T-helper 2 cell (primary cell): ENCODE data around the gene ATP6V0A1.
"Not testable (repeated sequence)": the region's sequence is repeated elsewhere in the genome, so short reads cannot be mapped to it uniquely, and the experiment has no call there.

ENCODE experiments used
- DNase-seq, 5 experiments: peaks; one replicate each; pipeline versions ENCODE4 v3.0.0 to v3.0.0-alpha.2; 2012 to 2022

Gene ATP6V0A1

DNA sequence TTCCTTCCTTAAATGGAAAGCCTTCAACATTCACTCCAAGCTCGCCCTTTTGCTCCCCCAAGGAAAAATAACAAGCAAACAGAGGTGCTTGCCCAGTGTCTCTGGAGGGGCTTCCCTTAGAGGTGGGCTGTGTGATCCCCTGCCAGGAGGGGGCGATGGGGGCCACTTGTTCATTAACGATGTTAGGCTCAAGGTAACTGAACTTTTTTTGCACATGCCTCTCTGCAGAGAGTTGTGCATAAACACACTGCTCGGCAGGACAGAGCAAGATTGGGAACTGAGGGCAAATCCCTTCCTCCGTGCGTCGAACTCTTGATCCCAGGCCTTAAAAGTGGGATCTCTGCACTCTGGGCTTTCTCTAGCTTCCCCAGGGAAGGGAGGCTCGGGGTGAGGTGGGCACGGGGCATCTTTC is 61.9 kb downstream of the ATP6V0A1 start:
- DNase-seq = no peak

DNA sequence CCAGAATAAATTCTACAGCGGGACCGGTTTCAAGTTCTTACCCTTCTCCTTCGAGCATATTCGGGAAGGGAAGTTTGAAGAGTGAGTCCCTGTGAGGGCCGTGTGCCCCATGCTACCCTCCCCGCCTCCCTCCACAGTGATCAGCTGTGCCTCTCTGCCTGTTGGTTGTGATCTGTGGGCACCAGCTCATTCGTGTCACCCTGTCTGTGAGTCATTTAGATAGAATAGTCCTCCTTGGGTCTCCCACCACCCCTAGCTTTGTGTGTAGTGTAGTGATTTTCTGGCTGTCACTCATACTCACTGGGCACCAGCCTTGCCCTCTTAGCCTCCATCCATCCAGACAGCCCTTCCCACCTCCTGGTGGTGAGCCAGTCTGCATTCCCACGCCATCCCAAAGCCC is 62.4 kb downstream of the ATP6V0A1 start:
- DNase-seq = peak in 1 of 5 experiments; percentile 41

DNA sequence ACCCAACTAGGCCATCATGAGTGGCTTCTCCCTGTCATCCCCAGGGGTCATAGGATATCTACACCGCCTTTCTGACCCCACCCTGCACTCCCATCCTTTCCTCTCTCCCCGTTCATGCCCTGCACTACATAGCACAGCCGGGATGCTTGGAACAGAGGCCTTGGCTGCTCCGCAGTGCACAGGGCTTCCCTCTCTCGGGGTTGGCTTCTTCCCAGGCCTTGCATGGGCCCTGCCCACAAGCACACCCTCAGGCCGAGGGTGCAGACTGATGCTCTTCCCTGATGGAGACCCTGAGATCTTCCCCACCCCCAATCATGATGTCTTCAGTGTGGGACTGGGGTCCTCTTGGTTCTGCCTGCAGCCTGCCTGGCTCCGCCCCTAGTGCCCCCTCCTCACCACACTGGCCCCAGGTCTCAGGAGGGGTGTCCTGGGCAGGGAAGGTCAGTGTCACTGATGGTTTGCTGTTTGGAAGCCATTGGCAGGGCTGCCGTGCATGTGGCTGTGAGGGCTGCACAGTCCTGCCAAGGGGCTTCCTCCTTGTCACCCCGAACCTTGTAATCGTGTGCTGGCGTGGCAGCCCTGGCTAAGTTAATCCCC is 63.1 kb downstream of the ATP6V0A1 start:
- DNase-seq = no peak

DNA sequence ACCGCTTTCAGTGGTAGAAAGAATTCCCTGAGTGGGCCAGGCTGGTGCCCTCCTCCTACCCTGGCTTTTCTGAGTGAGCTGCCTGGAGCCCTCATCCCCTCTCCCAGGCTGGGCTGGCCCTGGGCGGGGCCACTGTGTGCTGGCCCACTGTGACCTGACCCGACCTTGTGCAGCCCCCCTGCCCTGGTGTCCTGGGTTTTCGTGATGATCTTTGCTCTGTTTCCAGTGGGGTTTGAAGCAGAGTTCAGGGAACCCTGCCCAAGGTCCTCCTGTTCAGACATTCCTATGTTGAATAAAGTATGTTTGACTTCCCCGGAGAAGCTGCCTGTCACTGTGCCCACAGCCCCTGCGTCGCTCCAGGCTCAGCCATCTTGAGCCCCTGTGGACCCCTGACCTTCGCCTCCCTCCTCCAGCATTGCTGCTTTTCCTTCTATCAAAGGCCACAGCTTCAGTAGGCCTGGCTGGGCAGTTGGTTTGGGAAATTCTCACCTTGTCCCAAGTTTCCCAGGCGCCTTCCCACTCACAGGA is 63.6 kb downstream of the ATP6V0A1 start:
- DNase-seq = no peak

- no peak for DNase-seq
Observed at GRCh38 chr17:42522798-42523278, 64.2 kb downstream of the ATP6V0A1 start.

- DNase-seq = no peak
Observed at GRCh38 chr17:42525221-42525620, 66.5 kb downstream of the ATP6V0A1 start.

GRCh38 chr17:42526031-42526444 is 67.4 kb downstream of the ATP6V0A1 start:
- no peak for DNase-seq

DNA sequence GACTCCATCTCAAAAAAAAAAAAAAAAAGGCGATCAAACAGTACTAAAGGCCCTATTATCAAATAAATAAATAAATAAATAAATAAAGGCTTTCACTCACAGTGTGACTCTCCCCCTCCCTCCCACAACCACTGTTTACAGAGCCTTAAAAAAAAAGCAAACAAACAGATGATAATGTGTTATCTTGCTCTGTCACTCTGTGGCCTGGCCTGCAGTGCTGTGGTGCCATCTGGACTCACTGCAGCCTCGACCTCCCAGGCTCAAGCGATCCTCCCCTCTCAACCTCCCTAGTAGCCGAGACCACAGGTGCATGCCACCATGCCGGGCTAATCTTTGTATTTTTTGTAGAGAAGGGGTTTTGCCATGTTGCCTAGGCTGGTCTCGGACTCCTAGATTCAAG is 69.3 kb downstream of the ATP6V0A1 start:
- DNase-seq = no peak

GRCh38 chr17:42529061-42529460 is 70.4 kb downstream of the ATP6V0A1 start:
- DNase-seq = no peak

DNA sequence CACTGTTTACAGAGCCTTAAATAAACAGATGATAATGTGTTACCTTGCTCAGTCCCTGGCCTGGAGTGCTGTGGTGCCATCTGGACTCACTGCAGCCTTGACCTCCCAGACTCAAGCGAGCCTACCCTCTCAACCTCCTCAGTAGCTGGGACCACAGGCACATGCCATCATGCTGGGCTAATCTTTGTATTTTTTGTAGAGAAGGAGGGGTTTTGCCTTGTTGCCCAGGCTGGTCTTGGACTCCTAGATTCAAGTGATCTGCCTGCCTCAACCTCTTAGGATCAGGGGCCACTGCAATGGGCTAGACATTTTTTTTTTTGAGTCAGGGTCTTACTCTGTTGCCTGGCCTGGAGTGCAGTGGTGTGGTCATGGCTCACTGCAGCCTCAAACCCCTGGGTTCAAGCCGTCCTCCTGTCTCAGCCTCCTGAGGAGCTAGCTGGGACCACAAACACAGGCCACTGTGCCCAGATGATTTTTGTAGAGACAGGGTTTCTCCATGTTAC is 72.3 kb downstream of the ATP6V0A1 start:
- no peak for DNase-seq

- peak; percentile 25 to 58 (median 38) for DNase-seq
Observed at GRCh38 chr17:42531455-42532354, 73.0 kb downstream of the ATP6V0A1 start.

DNA sequence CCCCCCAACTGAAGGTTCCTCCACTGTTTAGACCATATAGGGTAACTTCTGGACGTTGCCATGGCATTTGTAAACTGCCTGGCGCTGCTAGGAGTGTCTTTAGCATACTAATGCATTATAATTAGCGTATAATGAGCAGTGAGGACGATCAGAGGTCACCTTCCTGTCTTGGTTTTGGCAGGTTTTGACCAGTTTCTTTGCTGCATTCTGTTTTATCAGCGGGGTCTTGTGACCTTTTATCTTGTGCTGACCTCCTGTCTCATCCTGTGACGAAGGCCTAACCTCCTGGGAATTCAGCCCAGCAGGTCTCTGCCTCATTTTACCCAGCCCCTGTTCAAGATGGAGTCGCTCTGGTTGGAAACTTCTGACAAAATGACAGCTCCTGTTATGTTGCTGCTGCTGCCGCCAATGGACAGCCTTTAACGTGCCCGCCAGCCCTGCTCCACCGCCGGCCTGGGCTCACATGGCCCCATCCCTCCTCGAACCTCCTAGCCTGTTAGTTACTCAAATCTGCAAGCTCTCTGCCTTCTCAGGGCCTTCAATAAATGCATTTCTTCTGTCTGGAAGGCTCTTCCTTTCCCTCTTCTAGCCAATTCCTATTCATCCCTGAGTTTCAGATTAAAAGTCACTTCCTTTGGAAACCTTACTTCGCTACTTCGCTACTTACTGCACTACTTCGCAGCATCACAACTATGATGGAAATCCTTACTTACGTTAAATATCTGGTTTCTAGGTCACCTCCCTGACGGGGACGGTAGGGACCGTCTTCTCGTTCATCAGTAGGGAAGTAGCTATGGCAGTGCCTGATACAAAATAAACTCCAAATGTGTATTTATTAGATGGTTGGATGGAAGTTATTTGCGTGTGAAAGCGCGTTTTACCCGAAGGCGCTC is 76.7 kb downstream of the ATP6V0A1 start:
- DNase-seq = no peak

- peak; percentile 63 to 86 (median 71) for DNase-seq
Observed at GRCh38 chr17:42536048-42536371, 77.3 kb downstream of the ATP6V0A1 start, which contains the start of gene NAGLU. Gene NAGLU, plus strand, starts transcription at chr17:42536241. Its CDS starts 32 bp downstream, at chr17:42536273.

DNA sequence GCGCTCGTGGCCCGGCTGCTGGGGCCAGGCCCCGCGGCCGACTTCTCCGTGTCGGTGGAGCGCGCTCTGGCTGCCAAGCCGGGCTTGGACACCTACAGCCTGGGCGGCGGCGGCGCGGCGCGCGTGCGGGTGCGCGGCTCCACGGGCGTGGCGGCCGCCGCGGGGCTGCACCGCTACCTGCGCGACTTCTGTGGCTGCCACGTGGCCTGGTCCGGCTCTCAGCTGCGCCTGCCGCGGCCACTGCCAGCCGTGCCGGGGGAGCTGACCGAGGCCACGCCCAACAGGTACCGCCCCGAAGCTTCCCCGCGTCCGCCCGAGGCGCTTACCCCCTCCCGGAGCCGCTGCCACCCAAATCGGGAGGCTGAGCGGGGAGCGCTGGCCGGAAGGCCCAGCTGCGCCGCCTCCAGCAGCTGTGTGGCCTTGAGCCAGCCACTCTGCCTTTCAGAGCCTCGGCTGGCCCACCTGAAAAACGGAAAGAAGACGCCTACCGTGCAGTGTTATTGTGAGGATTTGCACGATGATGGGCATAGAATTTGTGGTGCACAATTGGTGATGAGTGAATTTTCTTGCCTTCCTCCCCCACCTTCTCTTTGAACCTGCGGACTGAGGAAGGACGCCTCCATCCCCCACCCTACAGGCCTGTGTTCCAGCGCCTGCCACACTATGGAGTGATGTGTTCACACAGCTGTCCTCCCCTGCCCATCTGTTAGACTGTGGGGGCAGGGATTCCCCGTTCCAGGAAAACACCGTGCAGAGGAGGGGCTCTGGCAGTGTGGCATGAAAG is 77.9 kb downstream of the ATP6V0A1 start:
- peak; percentile 42 to 77 (median 54) for DNase-seq

DNA sequence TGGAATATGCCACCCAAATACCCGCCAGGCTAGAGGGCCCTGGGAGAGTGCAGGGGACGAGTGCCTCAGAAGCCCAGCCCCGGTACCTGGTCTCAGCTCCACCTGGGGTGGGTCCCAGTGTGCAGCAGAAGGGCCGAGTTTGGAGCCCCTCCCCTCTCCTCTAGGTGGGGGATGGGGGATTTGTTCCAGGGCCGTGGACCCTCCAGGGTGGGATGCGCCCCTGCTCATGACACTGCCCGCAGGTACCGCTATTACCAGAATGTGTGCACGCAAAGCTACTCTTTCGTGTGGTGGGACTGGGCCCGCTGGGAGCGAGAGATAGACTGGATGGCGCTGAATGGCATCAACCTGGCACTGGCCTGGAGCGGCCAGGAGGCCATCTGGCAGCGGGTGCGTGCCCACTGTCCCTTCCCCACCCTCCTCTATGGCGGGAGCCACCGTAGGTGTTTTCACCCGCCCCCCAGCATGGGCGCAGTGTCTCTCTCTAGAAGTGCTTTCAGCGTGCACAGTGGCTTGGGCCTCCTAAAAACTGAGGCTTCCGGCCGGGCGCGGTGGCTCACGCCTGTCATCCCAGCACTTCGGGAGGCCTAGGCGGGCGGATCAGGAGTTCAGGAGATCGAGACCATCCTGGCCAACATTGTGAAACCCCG is 78.6 kb downstream of the ATP6V0A1 start:
- no peak for DNase-seq

DNA sequence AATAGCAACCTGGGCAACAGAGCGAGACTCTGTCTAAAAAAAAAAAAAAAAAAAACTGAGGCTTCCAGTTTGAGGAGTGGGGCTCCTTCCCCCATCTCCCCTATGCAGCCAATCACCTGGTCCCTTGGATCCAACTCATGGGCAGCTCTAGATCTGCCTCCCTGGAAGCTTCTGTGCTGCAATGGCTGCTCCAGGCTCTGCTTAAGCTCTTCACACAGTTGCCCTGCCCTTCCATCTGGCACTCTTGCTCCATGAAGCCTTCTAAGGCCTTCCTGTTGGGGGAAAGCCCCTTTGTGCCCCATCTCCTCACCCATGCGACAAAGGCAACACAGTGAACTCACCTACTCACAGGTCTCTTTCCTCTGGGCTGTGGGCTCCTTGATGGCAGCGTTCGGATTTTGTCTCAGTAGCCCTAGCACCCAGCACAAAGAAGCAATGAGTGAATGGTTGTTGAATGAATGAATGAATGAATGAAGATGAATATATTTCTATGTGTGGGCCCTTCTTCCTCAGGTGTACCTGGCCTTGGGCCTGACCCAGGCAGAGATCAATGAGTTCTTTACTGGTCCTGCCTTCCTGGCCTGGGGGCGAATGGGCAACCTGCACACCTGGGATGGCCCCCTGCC is 79.3 kb downstream of the ATP6V0A1 start:
- DNase-seq = no peak

- no peak for DNase-seq
Observed at GRCh38 chr17:42538482-42538881, 79.8 kb downstream of the ATP6V0A1 start.

DNA sequence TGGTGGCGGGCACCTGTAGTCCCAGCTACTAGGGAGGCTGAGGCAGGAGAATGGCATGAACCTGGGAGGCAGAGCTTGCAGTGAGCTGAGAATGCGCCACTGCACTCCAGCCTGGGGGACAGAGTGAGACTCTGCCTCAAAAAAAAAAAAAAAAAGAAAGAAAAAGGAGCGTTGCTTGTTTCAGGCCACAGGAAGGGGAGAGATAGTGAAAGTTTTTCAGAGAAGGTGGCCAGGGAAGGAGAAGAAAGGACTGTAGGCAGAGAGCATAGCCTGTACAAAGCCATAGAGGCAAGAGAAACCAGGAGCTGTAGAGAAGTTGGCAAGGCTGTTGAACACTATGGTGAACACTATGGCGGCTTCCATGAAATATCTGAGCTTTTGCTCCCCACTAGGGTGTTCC is 81.9 kb downstream of the ATP6V0A1 start:
- DNase-seq = not testable (repeated sequence)

DNA sequence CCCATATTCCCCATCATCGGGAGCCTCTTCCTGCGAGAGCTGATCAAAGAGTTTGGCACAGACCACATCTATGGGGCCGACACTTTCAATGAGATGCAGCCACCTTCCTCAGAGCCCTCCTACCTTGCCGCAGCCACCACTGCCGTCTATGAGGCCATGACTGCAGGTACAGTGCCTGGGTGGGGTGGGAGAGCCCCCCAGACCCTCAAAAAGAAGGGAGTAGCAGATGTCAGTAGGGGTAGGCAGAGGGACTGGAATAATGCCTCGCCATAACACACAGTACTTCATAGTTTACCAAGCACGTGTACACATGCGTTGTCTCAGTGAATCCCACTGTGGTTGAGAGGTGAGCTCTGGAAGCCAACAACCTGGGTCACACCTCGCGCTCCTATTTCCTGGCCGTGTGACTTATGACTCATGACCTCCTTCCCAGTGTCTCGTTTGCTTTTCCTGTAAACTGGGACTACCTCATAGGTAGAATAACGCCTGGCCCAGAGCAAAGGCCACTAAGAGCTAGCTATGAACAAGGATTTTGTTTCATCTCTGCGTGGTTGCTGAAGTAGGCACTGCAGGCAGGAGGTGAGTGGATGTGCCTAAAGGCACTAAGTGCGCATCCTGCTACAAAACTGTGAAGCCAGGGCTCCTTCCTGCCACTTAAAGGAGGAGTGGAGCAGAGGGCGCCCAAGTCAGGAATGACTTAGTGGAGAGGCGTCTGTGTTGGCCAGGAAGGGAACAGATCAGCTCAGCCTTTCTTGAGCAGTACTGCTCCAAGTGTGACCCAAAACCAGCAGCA is 82.6 kb downstream of the ATP6V0A1 start:
- DNase-seq = peak in 1 of 5 experiments; percentile 29
